Measurements from ENCODE around the gene SORCS2. TPM values are rescaled to one million over a fixed set of nuclear protein-coding genes. Genes with fewer than 3 reads are reported as not detected.

The SORCS2 gene
- total RNA-seq, 4 donors from 2014 or later: 0.07 to 1.2 (median 0.11) TPM

- no peak for ATAC-seq
- Histone ChIP-seq H3K36me3 (no peaks in the 10 kb centered on the region), H3K4me3 (no peak overlapping the region), H3K27me3 (peaks cover 0 to 6% (median 0%) of the 10 kb centered on the region in 3 donors), H3K9me3 (no peaks in the 10 kb centered on the region), H3K4me1 (no peaks in the 10 kb centered on the region), H3K27ac (no peak overlapping the region)
- in situ Hi-C loops (cut with MboI; ENCODE audit: low sequenced_read_pairs in 4 of 4) (no loop called here), intact Hi-C loops (cut with DNase I; ENCODE audit: low total_unique reads) (no loop called here)
- DNase-seq: no peak
- TF ChIP-seq POLR2A (IDR thresholded peaks at IDR 0.05) (no peak), CTCF (IDR thresholded peaks at IDR 0.05 in 4 of 5, conservative IDR thresholded peaks at IDR 0.05 in 1 of 5) (no peak)
These were observed 428.5 kb downstream of the SORCS2 start for GRCh38 chr4:7620814-7621176.

GRCh38 chr4:7621252-7622035, 429.1 kb downstream of the SORCS2 start:
- Histone ChIP-seq H3K27ac (no peak overlapping the region), H3K4me3 (no peak overlapping the region), H3K4me1 (no peaks in the 10 kb centered on the region), H3K36me3 (no peaks in the 10 kb centered on the region), H3K27me3 (peaks cover 0 to 6% (median 0%) of the 10 kb centered on the region in 3 donors), H3K9me3 (no peaks in the 10 kb centered on the region)
- ATAC-seq (no peak), DNase-seq (no peak)
- no peak for TF ChIP-seq CTCF (IDR thresholded peaks at IDR 0.05 in 4 of 5, conservative IDR thresholded peaks at IDR 0.05 in 1 of 5)
- TF ChIP-seq POLR2A (IDR thresholded peaks at IDR 0.05): no peak
- intact Hi-C loops (cut with DNase I; ENCODE audit: low total_unique reads): no loop called here
- in situ Hi-C loops (cut with MboI; ENCODE audit: low sequenced_read_pairs in 4 of 4): no loop called here

- no peak for TF ChIP-seq POLR2A (IDR thresholded peaks at IDR 0.05)
- DNase-seq (no peak), ATAC-seq (no peak)
- Histone ChIP-seq H3K27me3 (peaks cover 0 to 6% (median 0%) of the 10 kb centered on the region in 3 donors), H3K4me3 (no peak overlapping the region), H3K36me3 (no peaks in the 10 kb centered on the region), H3K27ac (no peak overlapping the region), H3K9me3 (no peaks in the 10 kb centered on the region), H3K4me1 (no peaks in the 10 kb centered on the region)
- in situ Hi-C loops (cut with MboI; ENCODE audit: low sequenced_read_pairs in 4 of 4): no loop called here
- intact Hi-C loops (cut with DNase I; ENCODE audit: low total_unique reads): no loop called here
These were observed 430.0 kb downstream of the SORCS2 start for GRCh38 chr4:7622371-7622770.

DNA sequence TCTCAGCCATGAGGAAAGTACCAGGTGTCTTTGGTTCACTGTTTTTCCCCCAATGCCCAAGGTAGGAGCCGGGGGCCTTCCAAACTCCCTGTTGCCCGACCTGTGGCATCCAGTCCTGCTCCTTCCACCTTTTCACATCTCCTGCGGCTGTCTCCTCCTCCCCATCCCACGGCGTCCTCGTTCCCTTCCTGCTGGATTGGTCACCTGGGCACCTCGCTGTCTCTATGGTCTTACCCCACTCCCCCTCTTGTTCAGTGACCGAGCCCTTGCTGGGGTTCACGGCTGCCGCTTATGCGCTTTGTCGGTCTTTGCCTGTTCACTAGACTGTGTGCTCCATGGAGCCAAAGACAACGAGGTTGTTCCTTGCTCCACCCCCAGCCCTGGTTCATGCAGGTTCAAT, 431.1 kb downstream of the SORCS2 start:
- no peak for TF ChIP-seq CTCF (IDR thresholded peaks at IDR 0.05 in 4 of 5, conservative IDR thresholded peaks at IDR 0.05 in 1 of 5)
- no peak for TF ChIP-seq POLR2A (IDR thresholded peaks at IDR 0.05)
- ATAC-seq (no peak), DNase-seq (no peak)
- H3K27me3 ChIP-seq: peaks cover 0 to 6% (median 0%) of the 10 kb centered on the region in 3 donors
- H3K4me1 ChIP-seq: no peaks in the 10 kb centered on the region
- intact Hi-C loops (cut with DNase I; ENCODE audit: low total_unique reads): no loop called here
- H3K27ac ChIP-seq: no peak overlapping the region
- in situ Hi-C loops (cut with MboI; ENCODE audit: low sequenced_read_pairs in 4 of 4): no loop called here
- H3K9me3 ChIP-seq: no peaks in the 10 kb centered on the region
- no peak overlapping the region for H3K4me3 ChIP-seq
- no peaks in the 10 kb centered on the region for H3K36me3 ChIP-seq

DNA sequence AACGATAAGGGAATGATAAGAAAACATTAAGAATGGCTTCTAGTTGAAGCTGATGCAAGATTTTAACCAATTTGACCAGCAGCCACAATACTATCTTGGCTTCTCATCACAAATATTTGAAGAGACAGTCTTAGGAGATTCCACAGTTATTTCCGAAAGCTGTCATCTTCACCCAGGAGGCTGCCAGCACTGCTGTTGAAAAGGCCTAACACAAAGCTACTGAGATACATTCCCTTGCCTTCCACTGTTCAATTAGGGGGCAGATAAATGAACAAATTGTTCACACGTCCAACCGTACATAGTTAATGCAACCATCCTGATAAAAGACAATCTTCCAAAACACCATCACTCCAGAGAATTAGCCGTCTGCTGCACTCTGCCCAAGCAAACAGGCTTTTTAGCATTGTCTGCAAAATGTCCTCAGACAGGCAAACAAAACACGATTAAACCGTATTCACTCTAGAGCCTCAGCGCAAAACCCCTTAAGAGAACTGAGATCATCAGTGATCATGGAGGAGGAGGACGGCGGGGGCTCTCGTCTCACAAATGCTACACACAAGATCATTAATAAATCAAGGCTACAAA, 432.1 kb downstream of the SORCS2 start:
- Histone ChIP-seq H3K4me1 (no peaks in the 10 kb centered on the region), H3K27me3 (peaks cover 0 to 6% (median 0%) of the 10 kb centered on the region in 3 donors), H3K4me3 (no peak overlapping the region), H3K27ac (no peak overlapping the region), H3K36me3 (no peaks in the 10 kb centered on the region), H3K9me3 (no peaks in the 10 kb centered on the region)
- in situ Hi-C loops (cut with MboI; ENCODE audit: low sequenced_read_pairs in 4 of 4) (no loop called here), intact Hi-C loops (cut with DNase I; ENCODE audit: low total_unique reads) (no loop called here)
- no peak for TF ChIP-seq CTCF (IDR thresholded peaks at IDR 0.05 in 4 of 5, conservative IDR thresholded peaks at IDR 0.05 in 1 of 5)
- TF ChIP-seq POLR2A (IDR thresholded peaks at IDR 0.05): no peak
- ATAC-seq: no peak
- DNase-seq: no peak

Data from gastrocnemius medialis (tissue), 4 donors.